ENCODE data around the gene COL8A2. TPM values are rescaled to one million over a fixed set of nuclear protein-coding genes. Genes with fewer than 3 reads are reported as not detected.

The COL8A2 gene
- total RNA-seq, 4 donors from 2014 or later: 1.2 to 16.6 (median 5.8) TPM

GRCh38 chr1:36156329-36157114, 31.5 kb upstream of the COL8A2 start:
- intact Hi-C loops (cut with DNase I; ENCODE audit: low total_unique reads): loop anchor here (10.0 kb wide), 1 partner anchor 128 kb away; no protein-coding TSS in a partner anchor
- Histone ChIP-seq H3K27ac (peak overlapping the region; percentile 100), H3K27me3 (no peaks in the 10 kb centered on the region), H3K4me1 (peaks cover 5 to 45% of the 10 kb centered on the region in 2 donors), H3K4me3 (peak overlapping the region; percentile 63 to 99), H3K9me3 (no peaks in the 10 kb centered on the region), H3K36me3 (no peaks in the 10 kb centered on the region)
- TF ChIP-seq POLR2A (IDR thresholded peaks at IDR 0.05) (peak; percentile 10 to 13), CTCF (IDR thresholded peaks at IDR 0.05) (no peak)
- peak; percentile 68 to 74 for DNase-seq

GRCh38 chr1:36155408-36156328, 30.6 kb upstream of the COL8A2 start, which contains the start of gene MAP7D1:
TSS of gene MAP7D1 (plus strand) at chr1:36156160. CDS start at chr1:36156418, 258 bp downstream.
- Histone ChIP-seq H3K36me3 (no peaks in the 10 kb centered on the region), H3K27me3 (no peaks in the 10 kb centered on the region), H3K9me3 (no peaks in the 10 kb centered on the region), H3K4me3 (peak within 1 kb of the TSS; percentile 63 to 99), H3K27ac (peak within 1 kb of the TSS; percentile 100), H3K4me1 (peaks cover 9 to 42% of the 10 kb centered on the region in 2 donors)
- intact Hi-C loops (cut with DNase I; ENCODE audit: low total_unique reads): loop anchor here (10.0 kb wide), 1 partner anchor 129 kb away; no protein-coding TSS in a partner anchor
- TF ChIP-seq CTCF (IDR thresholded peaks at IDR 0.05) (peak in 1 of 4 experiments; percentile 16), POLR2A (IDR thresholded peaks at IDR 0.05) (peak; percentile 65 to 88)
- peak; percentile 86 to 91 for DNase-seq

GRCh38 chr1:36154765-36155407, 29.9 kb upstream of the COL8A2 start:
- intact Hi-C loops (cut with DNase I; ENCODE audit: low total_unique reads): loop anchor here (10.0 kb wide), 1 partner anchor 130 kb away; no protein-coding TSS in a partner anchor
- Histone ChIP-seq H3K4me3 (peak overlapping the region; percentile 63 to 99), H3K36me3 (no peaks in the 10 kb centered on the region), H3K4me1 (peaks cover 15 to 34% of the 10 kb centered on the region in 2 donors), H3K9me3 (no peaks in the 10 kb centered on the region), H3K27ac (peak overlapping the region; percentile 100), H3K27me3 (no peaks in the 10 kb centered on the region)
- peak; percentile 44 to 53 for DNase-seq
- no peak for TF ChIP-seq POLR2A (IDR thresholded peaks at IDR 0.05)
- TF ChIP-seq CTCF (IDR thresholded peaks at IDR 0.05): no peak

- no peaks in the 10 kb centered on the region for H3K9me3 ChIP-seq
- no peaks in the 10 kb centered on the region for H3K27me3 ChIP-seq
- TF ChIP-seq CTCF (IDR thresholded peaks at IDR 0.05) (no peak), POLR2A (IDR thresholded peaks at IDR 0.05) (no peak)
- H3K4me1 ChIP-seq: peaks cover 15 to 29% of the 10 kb centered on the region in 2 donors
- no peaks in the 10 kb centered on the region for H3K36me3 ChIP-seq
- H3K27ac ChIP-seq: peak overlapping the region in 1 of 2 donors; percentile 100
- no peak overlapping the region for H3K4me3 ChIP-seq
- intact Hi-C loops (cut with DNase I; ENCODE audit: low total_unique reads): loop anchor here (10.0 kb wide), 1 partner anchor 130 kb away; no protein-coding TSS in a partner anchor
- DNase-seq: no peak
Measured at GRCh38 chr1:36154335-36154734, 29.3 kb upstream of the COL8A2 start.

All from uterus (tissue), 4 donors.